GM12872 (cell line): ENCODE results near the gene GDF11.
A peak's percentile ranks its signal among the peaks of the same experiment; 100 is the strongest.

Experiments used
- CTCF ChIP-seq: IDR thresholded peaks from 3 replicates; pipeline ENCODE4 v1.5.1; 2011; ENCODE audit warnings: low read depth, mild to moderate bottlenecking, low read length, moderate library complexity; ENCODE audit not compliant: insufficient read depth

The GDF11 gene

GRCh38 chr12:55717011-55718007 is 25.6 kb upstream of the GDF11 start:
- no peak for TF ChIP-seq CTCF

GRCh38 chr12:55718015-55718414 is 24.9 kb upstream of the GDF11 start:
- TF ChIP-seq CTCF = no peak

GRCh38 chr12:55718624-55719275 is 24.2 kb upstream of the GDF11 start:
- TF ChIP-seq CTCF = no peak

GRCh38 chr12:55719371-55719770 is 23.6 kb upstream of the GDF11 start:
- TF ChIP-seq CTCF = no peak

GRCh38 chr12:55720071-55720564 is 22.8 kb upstream of the GDF11 start, which contains the start of gene RDH5:
Gene RDH5 (plus strand): TSS chr12:55720393. CDS start chr12:55721185, 792 bp downstream.
- no peak for TF ChIP-seq CTCF

GRCh38 chr12:55720894-55721444 is 22.0 kb upstream of the GDF11 start:
- peak; percentile 48 for TF ChIP-seq CTCF

GRCh38 chr12:55721601-55722213 is 21.2 kb upstream of the GDF11 start:
- no peak for TF ChIP-seq CTCF
